Epidermal melanocyte (primary cell): ENCODE results near the gene DDI2.
"Not testable (repeated sequence)": the region's sequence is repeated elsewhere in the genome, so short reads cannot be mapped to it uniquely, and the experiment has no call there.

Experiments
- DNase-seq: peaks from one replicate; pipeline ENCODE4 v3.0.0; 2011; ENCODE audit warnings: low spot score; ENCODE audit not compliant: insufficient read length

Gene DDI2

DNA sequence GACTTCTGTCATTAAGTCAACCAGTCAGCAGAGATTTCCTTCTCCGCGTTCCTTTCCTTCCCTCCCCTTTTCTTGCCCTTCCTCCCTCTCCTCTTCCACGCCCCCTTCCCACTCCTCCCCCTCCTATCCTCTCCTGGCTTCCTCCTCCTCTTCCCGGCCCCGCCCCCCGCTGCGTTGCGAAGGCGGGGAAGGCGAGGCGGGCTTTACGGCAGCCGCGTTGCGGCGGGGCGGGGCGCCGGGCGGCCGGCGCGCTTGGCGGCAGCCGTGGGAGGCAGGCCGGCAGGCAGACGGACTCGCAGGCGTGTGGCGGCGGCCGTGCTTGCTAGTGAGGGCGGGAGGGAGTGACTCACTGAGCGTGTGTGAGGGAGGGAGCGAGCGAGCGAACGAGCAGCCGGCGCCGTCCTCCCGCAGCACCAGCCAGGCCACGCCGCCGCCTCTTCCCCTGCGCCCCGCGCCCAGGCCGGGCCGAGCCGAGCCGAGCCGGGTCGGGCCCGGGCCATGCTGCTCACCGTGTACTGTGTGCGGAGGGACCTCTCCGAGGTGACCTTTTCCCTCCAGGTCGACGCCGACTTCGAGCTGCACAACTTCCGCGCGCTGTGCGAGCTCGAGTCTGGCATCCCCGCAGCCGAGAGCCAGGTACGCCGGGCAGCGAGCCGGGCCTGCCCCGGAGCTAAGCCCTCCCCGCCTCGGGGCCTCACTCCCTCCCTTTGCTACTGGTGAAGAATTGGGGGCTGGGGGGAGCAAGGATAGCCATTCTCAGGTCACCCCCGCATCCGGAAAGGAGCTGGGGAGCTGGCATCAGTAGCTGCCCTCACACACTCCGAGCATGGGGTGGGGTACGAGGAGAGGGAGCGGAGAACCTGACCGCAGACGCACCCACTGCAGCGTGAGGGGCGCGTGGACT is at the start of gene DDI2:
Gene DDI2, plus strand, starts transcription at position 286 of the 904 bp plus-strand sequence. Its CDS starts 213 bp downstream, at position 499.
- peak; percentile 90 for DNase-seq

- no peak for DNase-seq
These were observed 48.7 kb upstream of the DDI2 start for GRCh38 chr1:15568387-15569073.

- no peak for DNase-seq
These were observed 46.4 kb upstream of the DDI2 start for GRCh38 chr1:15570861-15571260.

DNA sequence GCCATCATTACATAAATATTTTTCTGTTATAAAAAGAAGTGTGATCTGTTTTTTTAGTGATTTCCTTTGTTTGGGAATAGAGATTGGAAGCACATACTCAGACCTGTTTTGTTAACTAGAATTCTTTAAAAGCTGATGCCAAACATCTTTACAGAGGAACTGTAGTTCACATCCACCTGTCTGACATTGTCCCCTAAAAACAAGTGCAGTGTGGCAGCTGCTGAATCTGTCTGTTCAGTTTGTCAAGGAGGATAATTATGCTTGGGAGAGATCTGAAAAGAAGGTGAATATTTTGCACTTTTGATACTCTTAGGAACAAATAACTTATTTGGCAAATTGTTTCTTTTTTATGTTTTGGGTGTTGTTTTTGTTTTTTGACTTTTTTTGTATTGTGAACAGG is 46.0 kb upstream of the DDI2 start:
- no peak for DNase-seq

GRCh38 chr1:15573477-15573876 is 43.8 kb upstream of the DDI2 start:
- DNase-seq, result no peak

DNA sequence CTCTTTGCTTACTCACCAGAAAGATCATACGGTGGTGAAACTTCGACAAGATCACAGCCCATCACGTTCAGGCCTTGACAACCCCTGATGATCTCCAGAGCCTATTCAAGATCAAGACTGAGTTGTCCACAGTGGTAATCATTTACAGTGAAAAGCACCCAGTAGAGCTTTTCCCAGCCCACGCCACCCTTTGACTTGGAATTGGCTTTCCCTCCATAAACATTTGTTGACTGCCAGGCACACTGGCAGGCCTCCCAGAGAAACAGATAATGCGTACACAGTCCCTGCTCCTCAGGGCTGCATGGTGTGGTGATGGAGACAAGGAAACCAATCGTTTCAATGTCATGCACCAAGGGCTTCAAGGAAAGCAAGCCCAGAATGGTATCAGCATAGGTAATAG is 42.5 kb upstream of the DDI2 start:
- DNase-seq, result no peak

GRCh38 chr1:15575549-15576150 is 41.6 kb upstream of the DDI2 start:
- no peak for DNase-seq

GRCh38 chr1:15577691-15578090 is 39.6 kb upstream of the DDI2 start:
- DNase-seq, result no peak

GRCh38 chr1:15578921-15579682 is 38.2 kb upstream of the DDI2 start:
- DNase-seq, result no peak

- no peak for DNase-seq
These were observed 37.6 kb upstream of the DDI2 start for GRCh38 chr1:15579683-15580047.

DNA sequence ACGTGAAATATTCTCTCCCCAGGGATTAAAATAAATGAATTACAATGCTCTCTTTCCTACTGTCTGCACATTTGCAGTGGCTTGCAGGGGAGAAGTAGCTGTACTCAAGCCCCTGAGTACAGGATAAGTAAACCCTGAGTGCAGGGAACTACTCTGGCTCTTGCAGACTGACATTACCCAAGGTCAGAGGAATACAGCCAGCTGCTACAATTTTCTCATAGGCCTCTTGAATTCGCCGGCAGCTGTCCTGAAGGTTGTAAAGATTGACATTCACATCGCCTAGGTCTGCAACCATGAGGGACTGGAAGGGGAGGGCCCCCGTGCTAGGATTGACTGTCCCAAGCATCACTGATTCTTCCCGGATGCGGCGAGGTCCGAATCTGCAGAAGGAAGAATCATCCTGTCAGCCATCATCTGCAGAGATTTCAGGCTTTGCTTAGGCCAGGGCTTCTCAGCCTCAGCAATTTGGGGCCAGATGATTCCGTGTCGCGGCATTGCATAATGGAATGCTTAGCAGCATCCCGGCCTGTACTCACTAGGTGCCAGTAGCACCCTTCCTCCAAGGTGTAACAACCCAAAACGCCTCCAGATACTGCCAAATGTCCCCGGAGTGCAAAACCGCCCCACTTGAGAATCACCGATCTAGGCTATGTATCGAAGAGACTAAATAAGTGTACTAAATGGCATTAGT is 34.1 kb upstream of the DDI2 start:
- DNase-seq, result no peak

- DNase-seq, result peak; percentile 54
These were observed 32.5 kb upstream of the DDI2 start, which contains the start of gene AGMAT for GRCh38 chr1:15584489-15585363. Gene AGMAT (minus strand): TSS chr1:15585051. CDS start chr1:15584967, 84 bp downstream.

GRCh38 chr1:15592285-15592684 is 25.0 kb upstream of the DDI2 start:
- no peak for DNase-seq

DNA sequence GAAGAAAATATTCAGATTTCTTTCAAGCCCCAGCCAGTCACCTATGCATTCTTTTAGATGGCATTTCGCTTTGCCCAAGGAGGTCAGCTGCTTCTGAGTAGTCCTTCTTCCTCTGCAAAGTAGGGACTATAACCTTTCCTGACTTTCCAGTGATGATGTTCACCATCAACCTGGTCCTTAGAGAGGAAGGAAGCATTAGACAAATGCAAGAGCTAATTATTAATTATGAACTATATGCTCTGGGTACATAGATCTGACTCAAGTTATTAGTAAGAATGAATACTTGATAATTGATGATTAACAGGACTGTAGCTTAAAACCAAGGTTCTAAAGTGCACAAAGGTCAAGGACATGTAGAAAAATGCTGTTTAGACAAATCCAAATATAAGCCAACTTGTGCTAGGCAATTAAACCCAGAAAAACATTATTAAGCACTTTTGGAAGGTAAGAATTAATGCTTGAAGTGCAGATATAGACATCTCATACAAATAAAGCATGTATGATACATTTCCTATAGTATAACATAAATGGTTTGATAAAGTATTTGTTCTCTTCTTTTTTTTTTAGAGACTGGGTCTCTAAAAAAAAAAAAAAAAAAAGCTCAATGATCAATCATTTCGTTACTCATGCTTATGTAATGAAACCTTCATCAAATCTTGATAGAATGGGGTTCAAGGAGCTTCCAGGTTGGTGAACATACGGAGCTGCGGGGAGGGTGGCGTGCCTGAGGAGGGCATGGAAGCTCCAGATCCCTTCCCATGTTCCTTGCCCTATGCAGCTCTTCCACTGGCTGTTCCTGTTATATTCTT is 21.2 kb upstream of the DDI2 start:
- DNase-seq, result no peak

DNA sequence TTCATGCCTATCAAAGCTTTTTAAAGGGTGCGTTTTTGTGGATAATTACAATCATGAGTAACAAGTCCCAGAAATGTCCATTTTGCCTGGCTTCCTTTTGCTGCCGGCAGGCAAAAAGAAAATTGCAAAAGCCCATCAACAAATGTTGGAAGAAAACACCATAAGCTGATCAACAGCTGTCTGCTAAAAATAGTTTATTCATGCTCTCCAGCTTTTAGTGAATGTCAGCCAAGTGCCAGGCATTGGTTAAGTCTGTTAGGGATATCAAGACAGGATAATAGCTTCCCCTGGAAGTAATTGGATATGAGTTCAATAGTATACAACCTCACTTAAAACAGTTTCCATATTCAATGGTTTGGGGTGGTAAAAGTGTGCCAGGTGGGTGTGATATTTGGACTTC is 18.8 kb upstream of the DDI2 start:
- no peak for DNase-seq

DNA sequence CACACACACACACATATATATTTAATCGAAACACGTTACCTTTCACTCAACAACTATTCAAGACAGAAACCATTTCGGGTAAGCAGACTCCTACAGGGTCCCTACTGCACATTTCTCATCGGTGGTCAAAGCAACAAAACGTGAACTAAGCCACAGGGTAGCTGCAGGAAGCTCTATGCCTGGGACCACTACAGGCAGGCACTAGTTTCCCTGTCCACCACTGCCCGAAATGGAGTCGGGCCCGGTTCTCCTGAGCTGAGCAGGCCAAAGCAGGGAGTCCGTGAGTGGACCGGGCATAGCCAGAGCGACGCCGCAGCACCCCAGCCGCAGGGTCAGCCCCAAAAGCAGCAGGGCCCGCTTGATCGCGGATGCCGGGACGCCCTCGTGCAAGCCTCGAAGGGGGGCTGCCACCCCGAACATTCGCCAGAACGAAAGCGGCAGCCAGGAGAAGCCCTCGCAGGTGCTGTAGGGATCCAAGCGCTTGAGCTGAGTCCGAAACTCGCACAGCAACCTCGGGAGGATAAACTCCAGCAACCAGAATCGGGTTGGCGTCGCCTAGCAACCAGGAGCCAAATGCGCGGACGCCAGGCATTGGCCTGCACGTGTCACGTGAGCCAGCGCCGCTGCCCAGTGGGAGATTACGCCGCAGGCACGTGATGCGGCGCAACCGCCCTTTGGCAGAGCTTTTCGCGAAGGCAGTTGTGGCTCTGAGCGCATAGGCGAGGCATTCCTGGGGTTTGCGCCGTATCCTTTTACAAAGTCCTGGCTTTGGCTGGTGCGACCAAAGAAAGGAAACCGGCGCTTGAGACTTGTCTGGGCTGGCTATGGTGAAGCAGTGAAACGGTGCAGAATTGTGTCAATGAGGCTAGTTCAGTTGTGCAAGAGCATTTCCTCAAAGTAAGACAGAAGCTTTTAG is 13.9 kb upstream of the DDI2 start:
- DNase-seq, result peak; percentile 98

GRCh38 chr1:15603966-15604282 is 13.3 kb upstream of the DDI2 start:
- not testable (repeated sequence) for DNase-seq

DNA sequence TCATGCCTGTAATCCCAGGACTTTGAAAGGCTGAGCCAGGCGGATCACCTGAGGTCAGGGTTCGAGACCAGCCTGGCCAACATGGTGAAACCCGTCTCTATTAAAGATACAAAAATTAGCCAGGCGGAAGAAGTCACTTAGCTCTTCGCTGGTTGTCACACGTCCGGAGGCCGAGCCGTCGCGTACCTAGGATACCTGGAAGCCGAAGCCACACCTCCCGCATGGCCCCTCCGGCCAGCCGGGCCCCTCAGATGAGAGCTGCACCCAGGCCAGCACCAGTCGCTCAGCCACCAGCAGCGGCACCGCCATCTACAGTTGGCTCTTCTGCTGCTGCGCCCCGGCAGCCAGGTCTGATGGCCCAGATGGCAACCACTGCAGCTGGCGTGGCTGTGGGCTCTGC is 12.9 kb upstream of the DDI2 start:
- not testable (repeated sequence) for DNase-seq
